ENCODE data around the gene COL9A1.

The COL9A1 gene

DNA sequence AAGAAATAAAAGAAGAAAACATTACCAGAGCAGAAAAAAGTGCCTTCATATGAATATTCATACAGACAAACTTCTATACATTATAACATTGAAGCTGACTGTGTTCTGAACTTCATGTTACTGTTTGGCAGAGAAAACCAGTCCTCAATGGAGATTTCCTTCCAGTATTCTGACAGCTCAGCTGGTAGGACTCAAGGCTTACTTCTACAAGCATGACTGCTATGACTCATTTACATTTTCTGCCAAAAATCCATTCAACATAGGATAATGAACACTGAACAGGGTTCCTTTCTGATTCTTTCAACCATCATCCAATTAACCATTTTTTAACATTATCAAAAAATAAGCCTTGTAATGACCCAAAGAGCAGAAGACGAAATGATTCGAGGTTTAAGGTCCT is 25.4 kb downstream of the COL9A1 start:
- TF ChIP-seq, protein P1, sequence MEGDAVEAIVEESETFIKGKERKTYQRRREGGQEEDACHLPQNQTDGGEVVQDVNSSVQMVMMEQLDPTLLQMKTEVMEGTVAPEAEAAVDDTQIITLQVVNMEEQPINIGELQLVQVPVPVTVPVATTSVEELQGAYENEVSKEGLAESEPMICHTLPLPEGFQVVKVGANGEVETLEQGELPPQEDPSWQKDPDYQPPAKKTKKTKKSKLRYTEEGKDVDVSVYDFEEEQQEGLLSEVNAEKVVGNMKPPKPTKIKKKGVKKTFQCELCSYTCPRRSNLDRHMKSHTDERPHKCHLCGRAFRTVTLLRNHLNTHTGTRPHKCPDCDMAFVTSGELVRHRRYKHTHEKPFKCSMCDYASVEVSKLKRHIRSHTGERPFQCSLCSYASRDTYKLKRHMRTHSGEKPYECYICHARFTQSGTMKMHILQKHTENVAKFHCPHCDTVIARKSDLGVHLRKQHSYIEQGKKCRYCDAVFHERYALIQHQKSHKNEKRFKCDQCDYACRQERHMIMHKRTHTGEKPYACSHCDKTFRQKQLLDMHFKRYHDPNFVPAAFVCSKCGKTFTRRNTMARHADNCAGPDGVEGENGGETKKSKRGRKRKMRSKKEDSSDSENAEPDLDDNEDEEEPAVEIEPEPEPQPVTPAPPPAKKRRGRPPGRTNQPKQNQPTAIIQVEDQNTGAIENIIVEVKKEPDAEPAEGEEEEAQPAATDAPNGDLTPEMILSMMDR (IDR thresholded peaks at IDR 0.05; ENCODE audit: insufficient read depth, low read length, poor library complexity, severe bottlenecking) = no peak
- no peak overlapping the region for H3K4me3 ChIP-seq (replicated peaks; ENCODE audit: low read depth, low read length)
- DNase-seq (ENCODE audit: extremely low read depth, insufficient read length) = no peak

DNA sequence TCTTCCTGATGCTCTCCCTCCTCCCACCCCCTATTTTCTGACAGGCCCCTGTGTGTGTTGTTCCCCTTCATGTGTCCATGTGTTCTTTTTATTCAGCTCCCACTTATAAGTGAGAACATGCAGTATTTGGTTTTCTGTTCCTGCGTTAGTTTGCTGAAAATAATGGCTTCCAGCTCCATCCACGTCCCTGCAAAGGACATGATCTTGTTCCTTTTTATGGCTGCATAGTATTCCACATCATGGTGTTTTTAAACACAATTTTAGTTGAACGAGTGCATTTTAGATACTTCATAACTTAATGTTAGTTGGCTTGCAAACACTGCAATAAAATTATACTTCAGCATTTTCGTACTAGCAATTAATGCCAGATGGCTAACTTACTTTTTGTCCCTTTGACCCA is 28.5 kb downstream of the COL9A1 start:
- Histone ChIP-seq H3K4me3 (replicated peaks; ENCODE audit: low read depth, low read length) (no peak overlapping the region), H3K36me3 (ENCODE audit: control insufficient read depth, insufficient read depth, low read length) (no peaks in the 10 kb centered on the region), H3K27me3 (replicated peaks; ENCODE audit: control insufficient read depth, insufficient read depth, low read length) (no peaks in the 10 kb centered on the region)
- TF ChIP-seq, protein P1 (IDR thresholded peaks at IDR 0.05; ENCODE audit: insufficient read depth, low read length, poor library complexity, severe bottlenecking) = no peak
- DNase-seq (ENCODE audit: extremely low read depth, insufficient read length) = no peak

More for the DNA sequence above, 25.4 kb downstream of the COL9A1 start:
- Histone ChIP-seq H3K27me3 (replicated peaks; ENCODE audit: control insufficient read depth, insufficient read depth, low read length) (peaks cover 2% of the 10 kb centered on the region), H3K36me3 (ENCODE audit: control insufficient read depth, insufficient read depth, low read length) (no peaks in the 10 kb centered on the region)

DNA sequence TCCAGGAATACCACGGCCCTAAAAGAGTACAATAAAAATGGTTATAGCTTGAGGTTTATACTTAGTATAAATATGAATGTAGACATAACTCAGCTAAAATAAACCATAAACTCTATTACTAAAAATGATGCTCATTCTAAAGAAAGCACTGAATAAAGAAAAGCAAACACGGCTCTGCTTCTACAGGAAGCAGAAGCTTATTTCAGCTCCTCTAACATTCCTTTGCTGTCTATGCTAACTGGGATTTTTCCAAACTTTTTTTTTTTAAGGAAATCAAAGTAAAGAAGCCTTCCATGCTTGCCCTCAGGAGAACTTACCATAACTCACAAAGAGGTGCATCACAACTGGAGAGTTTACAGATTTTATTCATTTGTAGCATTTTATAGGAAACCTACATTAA is 30.8 kb downstream of the COL9A1 start:
- DNase-seq (ENCODE audit: extremely low read depth, insufficient read length) = no peak
- Histone ChIP-seq H3K27me3 (replicated peaks; ENCODE audit: control insufficient read depth, insufficient read depth, low read length) (no peaks in the 10 kb centered on the region), H3K4me3 (replicated peaks; ENCODE audit: low read depth, low read length) (no peak overlapping the region), H3K36me3 (ENCODE audit: control insufficient read depth, insufficient read depth, low read length) (no peaks in the 10 kb centered on the region)
- TF ChIP-seq, protein P1 (IDR thresholded peaks at IDR 0.05; ENCODE audit: insufficient read depth, low read length, poor library complexity, severe bottlenecking) = no peak

DNA sequence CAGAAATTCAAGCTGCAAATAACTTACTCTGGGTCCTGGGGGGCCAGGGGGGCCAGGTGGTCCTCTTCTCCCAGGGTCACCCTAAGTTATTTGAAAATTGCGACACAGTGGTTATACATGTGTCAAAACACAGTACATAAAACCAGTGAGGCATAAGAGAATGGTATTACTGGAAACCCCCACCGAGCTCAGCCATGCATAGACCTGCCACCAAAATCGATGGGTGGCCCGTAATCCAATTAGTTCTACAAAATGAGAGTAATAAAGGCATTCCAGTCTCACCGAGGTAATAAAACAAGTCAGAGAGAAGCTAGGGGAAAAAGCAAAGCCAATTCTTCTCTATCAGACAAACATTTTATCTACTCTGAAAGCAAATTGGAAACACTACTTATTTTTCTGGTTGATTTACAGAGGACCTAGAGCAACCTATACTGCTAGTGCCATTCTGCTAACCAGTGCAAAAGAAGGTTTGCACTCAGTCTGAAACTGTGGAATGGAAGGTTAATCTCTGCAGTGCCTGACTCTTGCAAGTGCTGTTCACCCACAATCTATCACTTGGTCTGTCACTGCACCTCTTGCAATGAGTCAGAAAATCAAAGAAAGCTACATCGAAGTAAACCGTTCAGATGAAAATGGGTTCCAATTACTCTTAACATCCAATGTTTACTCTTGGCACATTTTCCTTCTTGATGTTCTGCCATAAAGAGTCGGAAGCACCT is 32.4 kb downstream of the COL9A1 start:
- H3K4me3 ChIP-seq (replicated peaks; ENCODE audit: low read depth, low read length) = no peak overlapping the region
- no peaks in the 10 kb centered on the region for H3K36me3 ChIP-seq (ENCODE audit: control insufficient read depth, insufficient read depth, low read length)
- peak; percentile 14 for DNase-seq (ENCODE audit: extremely low read depth, insufficient read length)
- no peaks in the 10 kb centered on the region for H3K27me3 ChIP-seq (replicated peaks; ENCODE audit: control insufficient read depth, insufficient read depth, low read length)
- TF ChIP-seq, protein P1 (IDR thresholded peaks at IDR 0.05; ENCODE audit: insufficient read depth, low read length, poor library complexity, severe bottlenecking) = no peak

DNA sequence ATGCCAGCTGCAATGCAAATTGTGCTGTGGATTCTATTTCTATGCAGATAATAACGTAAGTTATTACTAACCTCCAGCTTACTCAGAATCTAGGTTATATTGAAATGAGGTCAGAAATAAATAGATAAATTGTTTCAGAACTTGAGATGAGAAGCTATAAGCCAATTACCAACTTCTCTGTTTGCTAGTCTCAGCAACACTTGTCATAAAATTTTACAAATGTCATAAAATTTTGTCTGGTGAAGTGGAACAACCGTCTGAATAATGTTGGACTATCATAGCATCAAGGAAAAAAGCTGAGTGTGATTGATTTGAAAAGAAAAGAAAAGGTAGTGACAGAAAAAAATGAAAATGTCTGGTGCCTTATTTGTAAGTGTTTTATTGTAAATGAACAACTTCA is 36.7 kb downstream of the COL9A1 start:
- TF ChIP-seq, protein P1 (IDR thresholded peaks at IDR 0.05; ENCODE audit: insufficient read depth, low read length, poor library complexity, severe bottlenecking) = no peak
- no peaks in the 10 kb centered on the region for H3K27me3 ChIP-seq (replicated peaks; ENCODE audit: control insufficient read depth, insufficient read depth, low read length)

DNA sequence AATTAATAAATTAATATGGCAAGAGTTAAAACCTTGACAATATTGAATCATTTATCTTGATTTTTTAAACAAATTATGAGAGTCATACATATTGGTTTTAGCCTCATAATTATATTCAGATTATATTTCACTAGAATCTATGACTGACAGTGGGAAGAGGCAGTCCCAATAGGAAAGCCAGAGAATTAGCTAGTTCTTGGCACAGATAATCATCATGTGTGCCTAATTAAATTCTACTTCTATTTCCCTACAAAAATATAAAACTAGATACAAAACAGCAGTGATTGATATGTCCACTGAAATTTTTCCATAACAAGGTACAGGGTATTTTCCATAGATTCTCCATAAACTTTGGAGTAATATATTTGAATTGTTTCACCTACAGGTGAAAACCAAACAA is 38.6 kb downstream of the COL9A1 start:
- DNase-seq (ENCODE audit: extremely low read depth, insufficient read length) = no peak

More for the DNA sequence above, 36.7 kb downstream of the COL9A1 start:
- Histone ChIP-seq H3K4me3 (replicated peaks; ENCODE audit: low read depth, low read length) (no peak overlapping the region), H3K36me3 (ENCODE audit: control insufficient read depth, insufficient read depth, low read length) (no peaks in the 10 kb centered on the region)
- DNase-seq (ENCODE audit: extremely low read depth, insufficient read length) = no peak

More for the DNA sequence above, 38.6 kb downstream of the COL9A1 start:
- Histone ChIP-seq H3K36me3 (ENCODE audit: control insufficient read depth, insufficient read depth, low read length) (no peaks in the 10 kb centered on the region), H3K27me3 (replicated peaks; ENCODE audit: control insufficient read depth, insufficient read depth, low read length) (no peaks in the 10 kb centered on the region), H3K4me3 (replicated peaks; ENCODE audit: low read depth, low read length) (no peak overlapping the region)
- TF ChIP-seq, protein P1 (IDR thresholded peaks at IDR 0.05; ENCODE audit: insufficient read depth, low read length, poor library complexity, severe bottlenecking) = no peak

Data from GM06990 (cell line).